Inferior parietal cortex (tissue), 1 donor: Measurements from ENCODE around the gene VEGFC.

Source experiments
- DNase-seq: peaks from one replicate; pipeline ENCODE4 v3.0.0-alpha.2; 2016; ENCODE audit errors: extremely low spot score

VEGFC gene

GRCh38 chr4:176680668-176681180 is 112.0 kb downstream of the VEGFC start:
- no peak for DNase-seq

DNA sequence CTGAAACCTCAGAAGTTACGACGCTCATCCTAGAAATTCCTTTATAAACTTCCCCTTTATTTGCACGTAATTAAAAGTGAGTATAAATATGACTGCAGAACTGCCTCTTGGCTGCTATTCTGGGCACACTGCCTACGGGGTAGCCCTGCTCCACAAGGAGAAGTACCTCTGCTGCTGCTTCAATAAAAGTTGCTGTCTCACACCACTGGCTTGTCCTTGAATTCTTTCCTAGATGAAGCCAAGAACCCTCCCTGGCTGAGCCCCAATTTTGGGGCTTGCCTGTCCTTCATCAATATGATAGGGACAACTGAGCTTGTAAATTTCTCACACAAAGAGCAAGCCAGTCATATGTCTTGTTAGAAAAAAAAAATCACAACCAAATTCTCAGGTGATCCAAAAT is 115.8 kb downstream of the VEGFC start:
- no peak for DNase-seq

DNA sequence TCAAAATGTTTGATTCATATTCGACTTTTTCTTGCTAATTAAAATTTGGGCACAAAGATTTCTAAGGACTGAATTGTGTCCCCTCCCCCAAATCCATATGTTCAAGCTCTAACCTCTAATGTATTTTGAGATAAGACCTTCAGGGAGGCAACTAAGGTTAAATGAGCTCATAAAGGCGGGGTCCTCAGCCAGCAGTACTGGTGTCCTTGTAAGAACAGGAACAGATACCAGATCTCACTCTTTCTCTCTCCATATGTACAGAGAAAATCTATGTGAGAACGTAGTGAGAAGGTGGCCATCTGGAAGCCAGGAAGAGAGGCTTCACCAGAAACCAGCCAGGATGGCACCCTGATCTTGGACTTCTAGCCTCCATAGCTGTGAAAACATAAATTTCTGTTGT is 116.9 kb downstream of the VEGFC start:
- DNase-seq, result no peak

GRCh38 chr4:176671532-176671931 is 121.2 kb downstream of the VEGFC start:
- no peak for DNase-seq

DNA sequence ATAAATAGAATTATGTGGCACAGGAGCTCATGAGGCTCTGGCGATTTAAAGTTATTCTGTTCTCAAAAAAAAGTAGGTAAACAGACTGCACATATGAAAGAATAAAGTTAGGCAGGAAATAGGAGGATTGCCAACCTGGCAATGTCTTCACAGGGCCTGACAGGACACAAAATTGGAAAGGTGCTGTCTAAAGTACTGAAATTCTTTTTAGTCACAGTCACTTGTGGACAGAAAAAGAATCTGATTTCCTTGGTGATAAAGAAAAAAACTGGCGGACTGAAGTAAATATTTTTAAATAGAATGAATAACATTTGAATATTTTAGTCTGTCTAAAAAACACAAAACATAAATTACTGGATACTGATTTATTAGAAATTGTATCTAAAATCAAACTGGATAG is 124.4 kb downstream of the VEGFC start:
- no peak for DNase-seq

DNA sequence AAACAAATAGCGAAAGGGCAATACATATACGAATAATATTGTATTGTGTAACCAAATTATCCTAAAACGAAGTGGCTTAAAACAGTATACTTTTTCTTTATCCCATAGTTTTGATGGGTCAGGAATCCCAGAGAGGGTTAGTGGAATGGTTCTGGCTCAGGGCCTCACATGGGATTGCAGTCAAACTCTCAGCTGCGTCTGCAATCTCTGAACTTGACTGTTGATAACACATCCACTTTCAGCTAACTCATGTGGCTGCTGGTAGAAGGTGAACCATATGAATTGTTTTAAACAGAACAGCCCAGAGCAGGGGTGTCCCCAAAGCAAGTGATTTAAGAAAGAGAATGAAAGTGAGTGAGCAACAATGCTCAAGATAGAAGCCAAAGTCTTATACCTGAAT is 127.8 kb downstream of the VEGFC start:
- no peak for DNase-seq

- no peak for DNase-seq
Observed at GRCh38 chr4:176660561-176660960, 132.2 kb downstream of the VEGFC start.

GRCh38 chr4:176656108-176656507 is 136.6 kb downstream of the VEGFC start:
- no peak for DNase-seq

- no peak for DNase-seq
Observed at GRCh38 chr4:176654565-176655216, 138.0 kb downstream of the VEGFC start.

- DNase-seq, result no peak
Observed at GRCh38 chr4:176653401-176654220, 139.1 kb downstream of the VEGFC start.

DNA sequence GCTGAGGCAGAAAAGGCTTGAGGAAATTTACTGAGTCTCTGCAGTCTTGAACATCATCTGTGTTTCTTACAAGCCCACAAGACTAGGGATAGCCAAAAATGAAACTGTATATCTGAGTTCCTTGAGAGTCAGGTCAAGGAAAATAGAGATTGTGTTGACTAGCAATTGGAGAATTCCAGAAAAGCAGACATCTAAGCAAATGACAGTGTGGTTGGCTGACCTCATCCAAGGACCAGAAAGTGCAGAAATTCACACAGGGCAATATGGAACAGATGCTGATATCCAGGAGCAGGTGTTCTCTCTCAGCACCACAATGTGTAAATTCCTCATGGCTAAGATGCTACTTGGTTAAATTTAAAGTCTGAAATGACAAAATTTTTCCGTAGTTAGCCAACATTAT is 146.4 kb downstream of the VEGFC start:
- no peak for DNase-seq

DNA sequence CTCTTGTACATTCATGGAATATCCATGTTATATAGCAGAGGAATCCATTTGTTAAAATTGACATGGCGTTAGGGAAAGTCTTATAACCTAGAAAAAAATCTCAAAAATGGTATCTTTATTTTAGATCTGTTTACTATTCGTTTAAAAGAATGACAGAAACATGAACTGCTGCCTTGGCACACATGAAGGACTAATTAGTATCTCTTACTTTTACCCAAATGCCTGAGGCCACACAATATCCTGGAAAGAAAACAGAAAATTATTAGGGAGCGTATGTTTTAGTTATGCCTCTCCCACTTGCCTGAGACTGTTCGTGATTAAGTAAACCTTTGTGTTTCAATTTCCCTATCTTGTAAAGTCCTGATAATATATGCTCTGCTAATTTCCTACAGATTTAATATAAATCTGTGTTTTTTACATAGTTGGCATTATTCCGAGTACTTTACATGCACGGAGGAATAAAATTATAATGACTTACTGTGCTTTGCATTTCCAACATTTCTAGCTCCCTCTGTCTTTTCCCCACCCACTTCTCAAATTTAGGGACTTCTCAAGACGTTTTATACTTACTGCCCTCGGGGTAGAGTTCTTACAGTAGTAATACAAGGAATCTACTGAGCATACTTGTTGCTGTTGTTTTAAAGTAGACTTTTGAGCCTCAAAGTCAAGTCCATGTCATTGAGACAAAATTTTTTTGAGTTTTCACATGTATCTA is 147.3 kb downstream of the VEGFC start:
- DNase-seq, result no peak

DNA sequence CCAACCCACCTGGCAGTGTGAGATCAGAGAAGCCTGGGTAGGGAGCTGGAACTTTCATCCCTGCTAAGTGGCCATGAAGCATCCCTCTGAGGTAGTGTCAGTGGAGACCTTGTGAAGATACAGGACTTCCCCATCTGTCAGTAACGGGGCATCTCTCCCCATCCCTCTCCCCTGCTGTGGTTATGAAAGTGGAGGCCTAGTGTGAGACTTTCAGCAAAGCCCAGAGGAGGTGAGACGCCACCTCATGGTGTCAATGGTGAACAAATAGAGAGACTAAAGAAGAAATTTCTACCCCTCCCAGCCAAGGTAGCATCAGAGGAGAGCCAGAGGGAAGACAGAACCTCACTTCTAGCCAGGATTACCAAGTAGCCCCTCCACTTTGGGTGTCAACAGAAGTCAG is 150.2 kb downstream of the VEGFC start:
- no peak for DNase-seq

- DNase-seq, result no peak
Observed at GRCh38 chr4:176641237-176641636, 151.5 kb downstream of the VEGFC start.

- DNase-seq, result no peak
Observed at GRCh38 chr4:176638992-176639391, 153.7 kb downstream of the VEGFC start.

DNA sequence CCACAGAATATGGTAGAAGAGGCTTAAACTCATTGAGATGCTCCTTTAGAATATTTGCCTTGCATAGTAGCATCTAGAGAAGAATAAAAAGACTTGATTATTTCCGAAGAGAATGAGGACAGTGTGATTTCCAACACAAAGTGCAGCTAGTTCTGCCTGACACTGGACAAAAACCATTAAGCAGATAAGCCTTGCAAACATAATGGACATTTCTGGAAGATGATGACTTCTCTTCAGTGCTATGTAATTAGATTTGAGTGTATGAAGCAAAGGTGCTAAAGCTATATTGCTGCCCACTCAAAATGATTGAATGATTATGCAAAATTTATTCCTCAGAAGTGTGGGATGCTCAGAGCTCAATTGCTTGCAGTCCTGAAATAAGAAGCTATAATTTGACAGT is 156.4 kb downstream of the VEGFC start:
- DNase-seq, result no peak

DNA sequence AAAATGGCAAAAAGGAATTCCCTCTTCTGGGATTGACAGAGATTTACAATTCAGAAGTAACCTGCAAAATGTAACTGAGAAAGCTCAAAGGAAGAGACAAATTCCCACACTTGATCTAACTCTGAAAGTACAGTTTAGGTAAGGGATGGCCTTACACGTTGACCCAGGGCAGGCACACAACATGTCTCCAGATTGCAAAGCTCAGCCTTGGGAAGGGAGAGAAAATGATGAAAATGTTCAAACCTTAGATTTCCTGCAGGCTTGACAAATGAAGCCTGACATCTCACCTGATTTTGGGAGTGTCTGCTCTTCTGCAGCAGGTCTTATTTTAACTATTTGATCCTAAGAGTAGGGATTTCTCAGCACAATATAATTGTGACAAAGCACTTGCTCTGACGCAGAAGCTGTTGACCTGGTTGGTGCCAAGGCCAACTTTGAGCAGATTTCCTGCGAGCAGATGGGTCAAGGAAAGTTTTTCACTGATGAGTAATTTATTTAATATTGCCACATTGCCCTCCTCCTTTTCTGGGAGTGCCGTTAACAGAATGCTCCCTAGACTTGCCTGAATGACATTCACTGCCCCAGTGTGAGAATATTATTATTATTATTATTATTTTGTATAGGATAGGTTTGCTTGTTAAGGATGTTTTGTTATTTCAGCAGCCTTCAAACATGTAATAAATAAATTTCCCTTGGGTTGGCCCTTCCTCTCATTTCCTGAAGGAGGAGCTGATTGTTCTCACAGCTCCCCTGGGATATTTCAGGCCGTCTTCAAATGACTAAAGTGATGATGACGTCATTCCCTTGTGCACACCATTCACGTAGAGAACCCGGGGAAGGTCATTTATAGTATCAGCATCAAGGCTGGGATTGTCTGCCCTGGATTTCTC is 157.1 kb downstream of the VEGFC start:
- DNase-seq, result no peak
